Calu3 (cell line): Measurements from ENCODE around the gene STK40. TPM values are rescaled to one million over a fixed set of nuclear protein-coding genes. Genes with fewer than 3 reads are reported as not detected.

ENCODE experiments used
- BruUV-seq: library from RNA; stranded (reverse); fragments of 400-500 nt; replicated peaks from 2 replicates; lab custom pipeline; 2021; lab: Mats Ljungman, UMichigan
- CTCF ChIA-PET: fragments of 300-600 bp; sonication (Branson Sonifier 250); formaldehyde crosslinking; loops from one replicate; lab custom pipeline; 2022; ENCODE audit warnings: antibody characterized with exemption; lab: Charles Lee
- DNase-seq: peaks from one replicate; pipeline ENCODE4 v3.0.0; 2022
- H3K27ac Mint-ChIP-seq: one replicate; pipeline ENCODE4 v1.8.0; 2022; ENCODE audit warnings: mixed read lengths; ENCODE audit not compliant: unreplicated experiment
- H3K27me3 Mint-ChIP-seq: one replicate; pipeline ENCODE4 v1.8.0; 2022; ENCODE audit warnings: mixed read lengths; ENCODE audit not compliant: unreplicated experiment
- H3K36me3 Mint-ChIP-seq: one replicate; pipeline ENCODE4 v1.8.0; 2022; ENCODE audit warnings: mild to moderate bottlenecking, moderate library complexity, mixed read lengths; ENCODE audit not compliant: insufficient read depth, unreplicated experiment
- H3K4me1 Mint-ChIP-seq: one replicate; pipeline ENCODE4 v1.8.0; 2022; ENCODE audit warnings: mild to moderate bottlenecking, low read depth, mixed read lengths; ENCODE audit not compliant: unreplicated experiment
- H3K4me3 Mint-ChIP-seq: one replicate; pipeline ENCODE4 v1.8.0; 2022; ENCODE audit warnings: mild to moderate bottlenecking, low read depth, moderate library complexity, mixed read lengths; ENCODE audit not compliant: unreplicated experiment
- H3K9me3 Mint-ChIP-seq: one replicate; pipeline ENCODE4 v1.8.0; 2022; ENCODE audit warnings: low read depth, mixed read lengths; ENCODE audit not compliant: unreplicated experiment
- intact Hi-C: fragments of 100-400 bp; cut with micrococcal nuclease; formaldehyde crosslinking; loops from one replicate; pipeline ENCODE4 v1.10.0; 2022; ENCODE audit not compliant: unreplicated experiment
- total RNA-seq: library from RNA; stranded (reverse); gene quantifications from 2 replicates; pipeline ENCODE4 v1.2.3, GENCODE V29; 2022
- TF ChIP-seq, protein P1 (sequence below): fragments of 200-600 bp; IDR thresholded peaks from one replicate; pipeline ENCODE4 v1.8.0; 2022; ENCODE audit warnings: antibody characterized with exemption; ENCODE audit not compliant: unreplicated experiment

The STK40 gene
- total RNA-seq, 1 experiment from 2014 or later: 44.5 TPM

DNA sequence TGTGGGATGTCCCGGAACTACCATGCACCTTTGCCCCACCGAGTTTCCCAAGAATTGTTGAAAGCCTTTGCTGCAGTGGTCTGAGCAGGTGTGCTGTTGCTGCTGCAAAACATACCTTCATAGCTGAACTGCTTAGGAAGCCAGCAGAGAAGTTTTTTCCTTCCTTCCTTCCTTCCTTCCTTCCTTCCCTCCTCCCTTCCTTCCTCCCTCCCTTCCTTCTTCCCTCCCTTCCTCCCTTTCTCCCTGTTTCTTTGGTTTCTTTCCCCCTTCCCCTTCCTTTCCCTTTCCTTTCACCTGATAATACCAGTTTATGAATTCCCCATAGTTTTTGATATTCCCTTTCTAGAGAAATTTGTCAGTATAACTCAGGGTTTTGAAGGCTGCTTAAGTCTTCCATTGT is 90.3 kb downstream of the STK40 start:
- TF ChIP-seq, protein P1, sequence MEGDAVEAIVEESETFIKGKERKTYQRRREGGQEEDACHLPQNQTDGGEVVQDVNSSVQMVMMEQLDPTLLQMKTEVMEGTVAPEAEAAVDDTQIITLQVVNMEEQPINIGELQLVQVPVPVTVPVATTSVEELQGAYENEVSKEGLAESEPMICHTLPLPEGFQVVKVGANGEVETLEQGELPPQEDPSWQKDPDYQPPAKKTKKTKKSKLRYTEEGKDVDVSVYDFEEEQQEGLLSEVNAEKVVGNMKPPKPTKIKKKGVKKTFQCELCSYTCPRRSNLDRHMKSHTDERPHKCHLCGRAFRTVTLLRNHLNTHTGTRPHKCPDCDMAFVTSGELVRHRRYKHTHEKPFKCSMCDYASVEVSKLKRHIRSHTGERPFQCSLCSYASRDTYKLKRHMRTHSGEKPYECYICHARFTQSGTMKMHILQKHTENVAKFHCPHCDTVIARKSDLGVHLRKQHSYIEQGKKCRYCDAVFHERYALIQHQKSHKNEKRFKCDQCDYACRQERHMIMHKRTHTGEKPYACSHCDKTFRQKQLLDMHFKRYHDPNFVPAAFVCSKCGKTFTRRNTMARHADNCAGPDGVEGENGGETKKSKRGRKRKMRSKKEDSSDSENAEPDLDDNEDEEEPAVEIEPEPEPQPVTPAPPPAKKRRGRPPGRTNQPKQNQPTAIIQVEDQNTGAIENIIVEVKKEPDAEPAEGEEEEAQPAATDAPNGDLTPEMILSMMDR: no peak
- peaks cover 20% of the 10 kb centered on the region for H3K4me1 Mint-ChIP-seq
- intact Hi-C loops: loop anchor here (5.0 kb wide), 1 partner anchor 143 kb away; no protein-coding TSS in a partner anchor
- no peaks in the 10 kb centered on the region for H3K27me3 Mint-ChIP-seq
- BruUV-seq: no TSS peak
- CTCF ChIA-PET: interaction anchor here (0.7 kb wide), 1 partner anchor 146 kb away, joined by 3 read pairs; the partner anchor contains the start of gene TRAPPC3
- no peak overlapping the region for H3K4me3 Mint-ChIP-seq
- peak overlapping the region; percentile 72 for H3K27ac Mint-ChIP-seq
- H3K9me3 Mint-ChIP-seq: no peaks in the 10 kb centered on the region
- DNase-seq: no peak
- H3K36me3 Mint-ChIP-seq: peaks cover 71% of the 10 kb centered on the region

Other genes starting within 250 kb of the STK40 start
- 70.3 and 71.5 TPM in 2 replicates for gene TRAPPC3, start 236.4 kb downstream of the STK40 start, total RNA-seq
- 96.2 and 98.3 TPM in 2 replicates for gene MAP7D1, start 229.8 kb downstream of the STK40 start, total RNA-seq
- 97.5 and 99.4 TPM in 2 replicates for gene THRAP3, start 161.5 kb downstream of the STK40 start, total RNA-seq
- gene SH3D21, start 79.6 kb downstream of the STK40 start, total RNA-seq: 12.1 and 13.2 TPM in 2 replicates
- 10.1 and 11.2 TPM in 2 replicates for gene EVA1B, start 62.3 kb downstream of the STK40 start, total RNA-seq
- 35.2 and 42.7 TPM in 2 replicates for gene LSM10, start 12.0 kb upstream of the STK40 start, total RNA-seq
- 2.0 and 3.0 TPM in 2 replicates for gene OSCP1, start 64.5 kb upstream of the STK40 start, total RNA-seq
- gene MRPS15, start 78.5 kb upstream of the STK40 start, total RNA-seq: 84.1 and 97.8 TPM in 2 replicates
- not detected in 2 replicates for gene CSF3R, start 97.0 kb upstream of the STK40 start, total RNA-seq